HEK293 (cell line): Measurements from ENCODE around the gene IMP3.

Source experiments
- FEZF1 ChIP-seq: fragments of 450-650 bp; formaldehyde crosslinking; IDR thresholded peaks from 2 replicates; pipeline ENCODE4 v1.5.1; 2016; ENCODE audit warnings: missing biosample characterization, missing genetic modification characterization
- SALL2 ChIP-seq: fragments of 450-650 bp; formaldehyde crosslinking; IDR thresholded peaks from 2 replicates; pipeline ENCODE4 v1.5.0; 2017; ENCODE audit warnings: missing biosample characterization, mild to moderate bottlenecking, missing genetic modification characterization, borderline replicate concordance
- SCRT1 ChIP-seq: fragments of 450-650 bp; formaldehyde crosslinking; IDR thresholded peaks from 2 replicates; pipeline ENCODE4 v1.5.1; 2016; ENCODE audit warnings: missing biosample characterization, missing genetic modification characterization, borderline replicate concordance
- SP3 ChIP-seq: fragments of 450-650 bp; formaldehyde crosslinking; IDR thresholded peaks from 2 replicates; pipeline ENCODE4 v1.5.1; 2016; ENCODE audit warnings: missing biosample characterization, missing genetic modification characterization
- WT1 ChIP-seq: fragments of 450-650 bp; formaldehyde crosslinking; IDR thresholded peaks from 2 replicates; pipeline ENCODE4 v1.5.1; 2016; ENCODE audit warnings: missing biosample characterization, missing genetic modification characterization
- ZBTB44 ChIP-seq: fragments of 450-650 bp; IDR thresholded peaks from 2 replicates; pipeline ENCODE4 v1.5.1; 2018; ENCODE audit warnings: missing biosample characterization, mild to moderate bottlenecking, missing genetic modification characterization
- ZBTB48 ChIP-seq: fragments of 450-650 bp; formaldehyde crosslinking; IDR thresholded peaks from 2 replicates; pipeline ENCODE4 v1.5.1; 2016; ENCODE audit warnings: missing biosample characterization, missing genetic modification characterization
- ZFP3 ChIP-seq: fragments of 450-650 bp; formaldehyde crosslinking; IDR thresholded peaks from 2 replicates; pipeline ENCODE4 v1.5.1; 2016; ENCODE audit warnings: low read depth, missing biosample characterization, missing genetic modification characterization
- ZNF140 ChIP-seq: fragments of 450-650 bp; formaldehyde crosslinking; IDR thresholded peaks from 2 replicates; pipeline ENCODE4 v1.5.1; 2016; ENCODE audit warnings: missing biosample characterization, missing genetic modification characterization
- ZNF155 ChIP-seq: fragments of 450-650 bp; formaldehyde crosslinking; IDR thresholded peaks from 2 replicates; pipeline ENCODE4 v1.5.1; 2016; ENCODE audit warnings: missing biosample characterization, missing genetic modification characterization
- ZNF157 ChIP-seq: fragments of 450-650 bp; formaldehyde crosslinking; IDR thresholded peaks from 2 replicates; pipeline ENCODE4 v1.5.1; 2016; ENCODE audit warnings: missing biosample characterization, missing genetic modification characterization
- ZNF169 ChIP-seq: fragments of 450-650 bp; formaldehyde crosslinking; IDR thresholded peaks from 2 replicates; pipeline ENCODE4 v1.5.1; 2016; ENCODE audit warnings: missing biosample characterization, missing genetic modification characterization
- ZNF24 ChIP-seq: fragments of 450-650 bp; formaldehyde crosslinking; IDR thresholded peaks from 2 replicates; pipeline ENCODE4 v1.5.1; 2016; ENCODE audit warnings: missing biosample characterization, missing genetic modification characterization
- ZNF292 ChIP-seq: fragments of 450-650 bp; formaldehyde crosslinking; IDR thresholded peaks from 2 replicates; pipeline ENCODE4 v1.5.1; 2016; ENCODE audit warnings: low read depth, missing biosample characterization, missing genetic modification characterization, borderline replicate concordance
- ZNF324 ChIP-seq: fragments of 450-650 bp; formaldehyde crosslinking; IDR thresholded peaks from 2 replicates; pipeline ENCODE4 v1.5.1; 2016; ENCODE audit warnings: missing biosample characterization, missing genetic modification characterization
- ZNF341 ChIP-seq: fragments of 450-650 bp; formaldehyde crosslinking; IDR thresholded peaks from 2 replicates; pipeline ENCODE4; 2016; ENCODE audit warnings: low read depth, missing biosample characterization, missing genetic modification characterization
- ZNF362 ChIP-seq: fragments of 450-650 bp; formaldehyde crosslinking; IDR thresholded peaks from 2 replicates; pipeline ENCODE4 v1.5.1; 2016; ENCODE audit warnings: missing biosample characterization, missing genetic modification characterization
- ZNF449 ChIP-seq: fragments of 450-650 bp; formaldehyde crosslinking; IDR thresholded peaks from 2 replicates; pipeline ENCODE4 v1.5.1; 2017; ENCODE audit warnings: missing biosample characterization, mild to moderate bottlenecking, missing genetic modification characterization, moderate library complexity
- ZNF518A ChIP-seq: fragments of 450-650 bp; formaldehyde crosslinking; conservative IDR thresholded peaks from 2 replicates; pipeline ENCODE4 v1.5.1; 2016; ENCODE audit warnings: low read depth, missing biosample characterization, missing genetic modification characterization
- ZNF621 ChIP-seq: fragments of 450-650 bp; formaldehyde crosslinking; IDR thresholded peaks from 2 replicates; pipeline ENCODE4 v1.5.1; 2017; ENCODE audit warnings: missing biosample characterization, missing genetic modification characterization
- ZNF645 ChIP-seq: fragments of 450-650 bp; formaldehyde crosslinking; IDR thresholded peaks from 2 replicates; pipeline ENCODE4; 2016; ENCODE audit warnings: missing biosample characterization, missing genetic modification characterization
- ZNF692 ChIP-seq: fragments of 450-650 bp; formaldehyde crosslinking; IDR thresholded peaks from 2 replicates; pipeline ENCODE4 v1.5.1; 2016; ENCODE audit warnings: missing biosample characterization, missing genetic modification characterization
- ZNF701 ChIP-seq: fragments of 450-650 bp; formaldehyde crosslinking; IDR thresholded peaks from 2 replicates; pipeline ENCODE4 v1.5.1; 2016; ENCODE audit warnings: missing biosample characterization, missing genetic modification characterization
- ZNF777 ChIP-seq: fragments of 450-650 bp; formaldehyde crosslinking; IDR thresholded peaks from 2 replicates; pipeline ENCODE4 v1.5.1; 2017; ENCODE audit warnings: missing biosample characterization, missing genetic modification characterization, borderline replicate concordance
- ZSCAN23 ChIP-seq: fragments of 450-650 bp; formaldehyde crosslinking; IDR thresholded peaks from 2 replicates; pipeline ENCODE4 v1.5.1; 2016; ENCODE audit warnings: missing biosample characterization, missing genetic modification characterization
- TF ChIP-seq, protein P1 (sequence below): fragments of 450-650 bp; formaldehyde crosslinking; optimal IDR thresholded peaks from 2 replicates; pipeline ENCODE3; 2016; ENCODE audit warnings: missing biosample characterization, mild to moderate bottlenecking, missing genetic modification characterization

The IMP3 gene

GRCh38 chr15:75647370-75648155, 7.5 kb upstream of the IMP3 start, which contains the start of gene SNX33 (continued):
- TF ChIP-seq WT1 (tag by site-specific recombination) (peak; percentile 72), ZNF362 (tag by site-specific recombination) (no peak), SCRT1 (tag by site-specific recombination) (no peak), ZNF341 (peak; percentile 99), FEZF1 (tag by site-specific recombination) (no peak), ZNF449 (tag by site-specific recombination) (peak; percentile 69; the same call in 1 of the 2 replicates), SALL2 (no peak), ZNF777 (tag by site-specific recombination) (peak; percentile 54; the same call in 1 of the 2 replicates), ZBTB44 (tag by site-specific recombination) (peak; percentile 69; the same call in 1 of the 2 replicates), ZNF24 (tag by site-specific recombination) (no peak), ZNF169 (tag by site-specific recombination) (no peak), ZNF157 (no peak), SP3 (tag by site-specific recombination) (peak; percentile 93), ZNF155 (tag by site-specific recombination) (no peak), ZNF701 (tag by site-specific recombination) (no peak), ZFP3 (tag by site-specific recombination) (no peak), ZNF140 (tag by site-specific recombination) (0 out of 2 replicates have a peak, but pooled peaks have one; percentile 6), ZNF292 (tag by site-specific recombination) (no peak), ZNF692 (tag by site-specific recombination) (peak; percentile 73; the same call in 1 of the 2 replicates), ZBTB48 (tag by site-specific recombination) (peak; percentile 67), ZNF324 (no peak), ZNF518A (tag by site-specific recombination) (no peak), ZNF621 (tag by site-specific recombination) (no peak), ZSCAN23 (tag by site-specific recombination) (no peak), ZNF645 (tag by site-specific recombination) (no peak)
- TF ChIP-seq, protein P1, sequence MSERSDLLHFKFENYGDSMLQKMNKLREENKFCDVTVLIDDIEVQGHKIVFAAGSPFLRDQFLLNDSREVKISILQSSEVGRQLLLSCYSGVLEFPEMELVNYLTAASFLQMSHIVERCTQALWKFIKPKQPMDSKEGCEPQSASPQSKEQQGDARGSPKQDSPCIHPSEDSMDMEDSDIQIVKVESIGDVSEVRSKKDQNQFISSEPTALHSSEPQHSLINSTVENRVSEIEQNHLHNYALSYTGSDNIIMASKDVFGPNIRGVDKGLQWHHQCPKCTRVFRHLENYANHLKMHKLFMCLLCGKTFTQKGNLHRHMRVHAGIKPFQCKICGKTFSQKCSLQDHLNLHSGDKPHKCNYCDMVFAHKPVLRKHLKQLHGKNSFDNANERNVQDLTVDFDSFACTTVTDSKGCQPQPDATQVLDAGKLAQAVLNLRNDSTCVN (tag by site-specific recombination) = peak; percentile 83
